Activated CD4-positive, alpha-beta memory T cell treated with anti-CD3 and anti-CD28 coated beads for 36 hours (primary cell): Measurements from ENCODE around the gene STATH. TPM values are rescaled to one million over a fixed set of nuclear protein-coding genes. Genes with fewer than 3 reads are reported as not detected.
"Not testable (repeated sequence)": the region's sequence is repeated elsewhere in the genome, so short reads cannot be mapped to it uniquely, and the experiment has no call there.

Source experiments
- CTCF ChIA-PET: fragments of 350-600 bp; sonication (Branson Sonifier 250); formaldehyde crosslinking; loops from one replicate; lab custom pipeline; 2021; ENCODE audit warnings: antibody characterized with exemption, inconsistent platforms; lab: Charles Lee
- POLR2A ChIA-PET: fragments of 350-600 bp; sonication (Branson Sonifier 250); formaldehyde crosslinking; loops from one replicate; lab custom pipeline; 2021; ENCODE audit warnings: antibody characterized with exemption; lab: Charles Lee
- DNase-seq: peaks from one replicate; pipeline ENCODE4 v3.0.0-alpha.2; 2020
- H3K27ac Mint-ChIP-seq: one replicate; pipeline ENCODE4 v1.8.0; 2021; ENCODE audit warnings: mixed read lengths
- H3K27me3 Mint-ChIP-seq: one replicate; pipeline ENCODE4 v1.8.0; 2021; ENCODE audit warnings: mixed read lengths
- H3K36me3 Mint-ChIP-seq: one replicate; pipeline ENCODE4 v1.8.0; 2021; ENCODE audit warnings: mixed read lengths
- H3K4me1 Mint-ChIP-seq: one replicate; pipeline ENCODE4 v1.8.0; 2021; ENCODE audit warnings: low read depth, mixed read lengths
- H3K4me3 Mint-ChIP-seq: one replicate; pipeline ENCODE4 v1.8.0; 2021; ENCODE audit warnings: mild to moderate bottlenecking, mixed read lengths
- H3K9me3 Mint-ChIP-seq: one replicate; pipeline ENCODE4 v1.8.0; 2021; ENCODE audit warnings: mixed read lengths
- intact Hi-C: fragments of 100-400 bp; cut with micrococcal nuclease; formaldehyde crosslinking; loops from one replicate; pipeline ENCODE4 v1.15.1; 2023
- total RNA-seq, 2 experiments: library from RNA; stranded (reverse); gene quantifications; one replicate each; pipeline ENCODE4 v1.2.3, GENCODE V29; 2021

The STATH gene
- total RNA-seq, 2 experiments from 2014 or later = not detected

DNA sequence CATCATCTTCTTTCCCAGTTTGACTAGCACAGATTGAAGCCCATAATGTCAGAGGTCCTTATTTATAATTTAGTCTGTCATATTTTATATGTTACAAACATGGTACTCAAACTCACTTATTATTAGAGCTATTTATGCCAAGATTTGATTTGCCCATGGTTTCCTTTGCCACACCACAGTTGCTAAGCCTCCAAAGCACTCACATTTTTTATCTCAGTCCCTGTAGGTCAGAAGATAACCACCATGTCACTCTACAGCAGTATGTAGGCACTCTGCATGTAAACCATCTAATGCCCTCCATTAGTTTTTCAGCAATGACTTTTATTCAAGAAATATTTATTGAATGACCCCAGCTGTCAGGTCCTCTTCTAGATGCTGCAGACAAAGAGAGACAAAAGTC is 6.7 kb downstream of the STATH start:
- Mint-ChIP-seq H3K27me3 (no peaks in the 10 kb centered on the region), H3K9me3 (no peaks in the 10 kb centered on the region), H3K4me1 (no peaks in the 10 kb centered on the region), H3K4me3 (no peak overlapping the region), H3K36me3 (no peaks in the 10 kb centered on the region), H3K27ac (no peak overlapping the region)
- intact Hi-C loops = no loop called here
- DNase-seq = no peak
- CTCF ChIA-PET = no interaction called here
- POLR2A ChIA-PET = no interaction called here

GRCh38 chr4:70008771-70009170 is 13.0 kb downstream of the STATH start:
- intact Hi-C loops = no loop called here
- no peak overlapping the region for H3K4me3 Mint-ChIP-seq
- H3K36me3 Mint-ChIP-seq = no peaks in the 10 kb centered on the region
- ChIA-PET CTCF (no interaction called here), POLR2A (no interaction called here)
- no peak for DNase-seq
- H3K27ac Mint-ChIP-seq = no peak overlapping the region
- no peaks in the 10 kb centered on the region for H3K4me1 Mint-ChIP-seq
- H3K27me3 Mint-ChIP-seq = no peaks in the 10 kb centered on the region
- H3K9me3 Mint-ChIP-seq = no peaks in the 10 kb centered on the region

- DNase-seq, H3K4me1 Mint-ChIP-seq, H3K9me3 Mint-ChIP-seq, H3K27ac Mint-ChIP-seq, intact Hi-C loops, H3K27me3 Mint-ChIP-seq, POLR2A ChIA-PET, H3K4me3 Mint-ChIP-seq, CTCF ChIA-PET, H3K36me3 Mint-ChIP-seq: not testable (repeated sequence)
Observed at GRCh38 chr4:70019006-70019405, 23.2 kb downstream of the STATH start.

GRCh38 chr4:70023218-70023617 is 27.5 kb downstream of the STATH start:
- no peak overlapping the region for H3K27ac Mint-ChIP-seq
- no peaks in the 10 kb centered on the region for H3K4me1 Mint-ChIP-seq
- no peak overlapping the region for H3K4me3 Mint-ChIP-seq
- H3K9me3 Mint-ChIP-seq = no peaks in the 10 kb centered on the region
- no peaks in the 10 kb centered on the region for H3K36me3 Mint-ChIP-seq
- intact Hi-C loops = no loop called here
- no peak for DNase-seq
- no peaks in the 10 kb centered on the region for H3K27me3 Mint-ChIP-seq
- CTCF ChIA-PET = no interaction called here
- POLR2A ChIA-PET = no interaction called here

DNA sequence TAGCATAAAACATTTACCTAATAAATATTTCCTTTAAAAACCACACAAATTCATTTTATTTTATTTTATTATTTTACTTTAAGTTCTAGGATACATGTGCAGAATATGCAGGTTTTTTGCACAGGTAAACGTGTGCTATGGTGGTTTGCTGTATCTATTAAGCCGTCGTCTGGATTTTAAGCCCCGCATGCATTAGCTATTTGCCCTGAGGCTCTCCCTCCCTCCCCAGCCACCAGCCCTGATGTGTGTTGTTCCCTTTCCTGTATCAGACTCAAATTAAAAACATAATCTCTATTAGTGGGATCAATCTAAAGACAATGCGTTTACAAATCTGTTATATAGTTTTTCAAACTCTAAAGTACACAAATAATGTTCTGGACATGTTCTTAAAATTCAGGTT is 31.2 kb downstream of the STATH start:
- Mint-ChIP-seq H3K4me1 (no peaks in the 10 kb centered on the region), H3K27ac (no peak overlapping the region), H3K9me3 (no peaks in the 10 kb centered on the region), H3K36me3 (no peaks in the 10 kb centered on the region), H3K4me3 (no peak overlapping the region), H3K27me3 (no peaks in the 10 kb centered on the region)
- intact Hi-C loops = no loop called here
- ChIA-PET CTCF (no interaction called here), POLR2A (no interaction called here)
- DNase-seq = no peak

GRCh38 chr4:70028159-70028558 is 32.4 kb downstream of the STATH start, which contains the start of gene HTN3:
Gene HTN3, plus strand, starts transcription at chr4:70028459. Its CDS starts 2,282 bp downstream, at chr4:70030741.
- DNase-seq, H3K36me3 Mint-ChIP-seq, CTCF ChIA-PET, POLR2A ChIA-PET, H3K27me3 Mint-ChIP-seq, H3K9me3 Mint-ChIP-seq, H3K4me1 Mint-ChIP-seq, H3K27ac Mint-ChIP-seq, H3K4me3 Mint-ChIP-seq, intact Hi-C loops: not testable (repeated sequence)

DNA sequence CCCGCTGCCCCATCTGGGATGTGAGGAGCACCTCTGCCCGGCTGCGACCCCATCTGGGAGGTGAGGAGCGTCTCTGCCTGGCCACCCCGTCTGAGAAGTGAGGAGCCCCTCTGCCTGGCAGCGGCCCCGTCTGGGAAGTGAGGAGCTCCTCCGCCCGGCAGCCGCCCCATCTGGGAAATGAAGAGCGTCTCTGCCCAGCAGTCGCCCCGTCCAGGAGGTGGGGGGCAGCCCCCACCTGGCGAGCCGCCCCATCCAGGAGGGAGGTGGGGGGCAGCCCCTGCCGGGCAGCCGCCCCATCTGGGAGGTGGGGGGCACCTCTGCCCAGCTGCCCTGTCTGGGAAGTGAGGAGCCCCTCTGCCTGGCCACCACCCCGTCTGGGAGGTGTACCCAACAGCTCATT is 41.8 kb downstream of the STATH start:
- POLR2A ChIA-PET, DNase-seq, H3K36me3 Mint-ChIP-seq, CTCF ChIA-PET, intact Hi-C loops, H3K4me3 Mint-ChIP-seq, H3K27ac Mint-ChIP-seq, H3K27me3 Mint-ChIP-seq, H3K4me1 Mint-ChIP-seq: not testable (repeated sequence)
- H3K9me3 Mint-ChIP-seq = peaks cover 18% of the 10 kb centered on the region

DNA sequence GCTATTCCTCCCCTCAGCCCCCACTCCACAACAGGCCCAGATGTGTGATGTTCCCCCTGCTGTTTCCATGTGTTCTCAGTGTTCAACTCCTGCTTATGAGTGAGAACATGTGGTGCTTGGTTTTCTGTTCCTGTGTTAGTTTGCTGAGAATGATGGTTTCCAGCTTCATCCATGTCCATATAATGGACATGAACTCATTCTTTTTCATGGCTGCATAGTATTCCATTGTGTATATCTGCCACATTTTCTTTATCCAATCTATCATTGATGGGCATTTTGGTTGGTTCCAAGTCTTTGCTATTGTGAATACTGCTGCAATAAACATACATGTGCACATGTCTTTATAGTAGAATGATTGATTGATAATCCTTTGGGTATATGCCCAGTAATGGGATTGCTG is 44.2 kb downstream of the STATH start:
- not testable (repeated sequence) for DNase-seq

DNA sequence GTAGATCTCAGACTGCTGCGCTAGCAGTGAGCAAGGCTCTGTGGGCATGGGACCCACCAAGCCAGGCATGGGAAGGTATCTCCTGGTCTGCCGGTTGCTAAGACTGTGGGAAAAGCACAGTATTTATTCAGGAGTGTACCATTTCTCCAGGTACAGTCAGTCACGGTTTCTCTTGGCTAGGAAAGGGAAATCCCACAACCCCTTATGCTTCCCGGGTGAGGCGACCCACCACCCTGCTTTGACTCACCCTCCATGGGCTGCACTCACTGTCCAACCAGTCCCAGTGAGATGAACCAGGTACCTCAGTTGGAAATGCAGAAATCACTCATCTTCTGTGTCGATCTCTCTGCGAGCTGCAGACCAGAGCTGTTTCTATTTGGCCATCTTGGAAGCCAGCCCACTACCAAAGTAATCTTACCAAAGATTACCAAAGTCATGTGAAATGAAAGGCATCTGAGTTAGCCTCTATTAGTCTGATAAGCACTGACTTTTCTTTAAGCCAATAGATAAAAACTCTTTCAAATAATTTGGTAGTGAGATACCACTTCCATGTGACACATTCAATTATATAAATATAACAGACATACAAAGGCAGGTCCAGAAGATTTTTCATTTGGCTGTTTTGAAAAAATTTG is 46.0 kb downstream of the STATH start:
- ChIA-PET POLR2A (no interaction called here), CTCF (no interaction called here)
- peaks cover 18% of the 10 kb centered on the region for H3K9me3 Mint-ChIP-seq
- H3K27me3 Mint-ChIP-seq = no peaks in the 10 kb centered on the region
- no peak overlapping the region for H3K4me3 Mint-ChIP-seq
- no peaks in the 10 kb centered on the region for H3K4me1 Mint-ChIP-seq
- no peak for DNase-seq
- no peaks in the 10 kb centered on the region for H3K36me3 Mint-ChIP-seq
- no peak overlapping the region for H3K27ac Mint-ChIP-seq
- intact Hi-C loops = no loop called here

More for the DNA sequence above, 44.2 kb downstream of the STATH start:
- POLR2A ChIA-PET, H3K4me3 Mint-ChIP-seq, H3K27ac Mint-ChIP-seq, CTCF ChIA-PET, intact Hi-C loops, H3K36me3 Mint-ChIP-seq, H3K4me1 Mint-ChIP-seq, H3K27me3 Mint-ChIP-seq: not testable (repeated sequence)
- H3K9me3 Mint-ChIP-seq = peaks cover 18% of the 10 kb centered on the region

DNA sequence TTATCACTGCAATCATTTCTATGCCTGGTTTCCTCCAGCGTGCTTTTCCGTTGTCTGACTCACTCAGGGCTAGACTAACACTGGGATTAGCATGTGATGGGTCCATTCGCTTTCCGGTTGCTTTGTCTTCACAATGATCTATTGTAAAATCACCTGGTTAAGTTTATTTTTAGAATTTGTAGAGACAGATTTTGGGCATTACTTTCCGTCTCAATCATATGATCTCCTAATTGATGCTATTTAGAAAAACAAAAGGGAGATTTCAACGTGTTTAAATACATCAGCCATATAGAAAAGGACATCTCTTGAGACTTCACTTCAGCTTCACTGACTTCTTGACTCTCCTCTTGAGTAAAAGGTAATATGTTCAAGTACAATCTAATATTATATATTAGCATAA is 54.4 kb downstream of the STATH start, which contains the start of gene HTN1:
Gene HTN1 (plus strand): TSS at position 301 of the 400 bp plus-strand sequence. CDS start 2,639 bp downstream, outside the sequence.
- POLR2A ChIA-PET, CTCF ChIA-PET, DNase-seq, intact Hi-C loops, H3K4me1 Mint-ChIP-seq, H3K9me3 Mint-ChIP-seq, H3K27me3 Mint-ChIP-seq, H3K36me3 Mint-ChIP-seq, H3K27ac Mint-ChIP-seq, H3K4me3 Mint-ChIP-seq: not testable (repeated sequence)

Other genes with a start within 250 kb of the STATH start
- under 1 TPM; 0.68 to 0.76 TPM for gene SULT1B1, start 235.3 kb upstream of the STATH start, total RNA-seq
- not detected for gene SULT1E1, start 135.8 kb upstream of the STATH start, total RNA-seq
- not detected for gene CSN1S1, start 64.9 kb upstream of the STATH start, total RNA-seq
- gene CSN2, start 30.2 kb upstream of the STATH start, total RNA-seq = not detected
- not detected for gene HTN3, start 32.5 kb downstream of the STATH start, total RNA-seq
- gene HTN1, start 54.5 kb downstream of the STATH start, total RNA-seq = not detected
- gene PRR27, start 158.3 kb downstream of the STATH start, total RNA-seq = not detected
- gene ODAM, start 199.8 kb downstream of the STATH start, total RNA-seq = not detected
- gene FDCSP, start 230.2 kb downstream of the STATH start, total RNA-seq = not detected
- gene CSN3, start 246.6 kb downstream of the STATH start, total RNA-seq = not detected